NCI-H187 treated with DMSO at 0.1 percent for 48 hours (cell line): ENCODE results near the gene SYT1.
A peak's percentile ranks its signal among the peaks of the same experiment; 100 is the strongest.
"Not testable (repeated sequence)": the region's sequence is repeated elsewhere in the genome, so short reads cannot be mapped to it uniquely, and the experiment has no call there.

Source experiments
- DNase-seq: peaks from one replicate; lab custom pipeline; 2025; lab: John Stamatoyannopoulos, UW

Gene SYT1

GRCh38 chr12:79143803-79144202 is 279.2 kb downstream of the SYT1 start:
- DNase-seq: no peak

- no peak for DNase-seq
Measured at GRCh38 chr12:79151956-79152355, 287.4 kb downstream of the SYT1 start.

- no peak for DNase-seq
Measured at GRCh38 chr12:79155683-79156082, 291.1 kb downstream of the SYT1 start.

- no peak for DNase-seq
Measured at GRCh38 chr12:79156846-79157463, 292.4 kb downstream of the SYT1 start.

GRCh38 chr12:79161249-79161934 is 296.8 kb downstream of the SYT1 start:
- DNase-seq: no peak

GRCh38 chr12:79162147-79162772 is 297.7 kb downstream of the SYT1 start:
- DNase-seq: no peak

GRCh38 chr12:79162948-79163347 is 298.4 kb downstream of the SYT1 start:
- no peak for DNase-seq

- no peak for DNase-seq
Measured at GRCh38 chr12:79164890-79165289, 300.3 kb downstream of the SYT1 start.

GRCh38 chr12:79168687-79169086 is 304.1 kb downstream of the SYT1 start:
- DNase-seq: no peak

- no peak for DNase-seq
Measured at GRCh38 chr12:79174626-79175025, 310.1 kb downstream of the SYT1 start.

GRCh38 chr12:79183003-79183402 is 318.4 kb downstream of the SYT1 start:
- no peak for DNase-seq

GRCh38 chr12:79183926-79184325 is 319.4 kb downstream of the SYT1 start:
- no peak for DNase-seq

- DNase-seq: no peak
Measured at GRCh38 chr12:79186506-79186905, 321.9 kb downstream of the SYT1 start.

GRCh38 chr12:79187032-79187431 is 322.5 kb downstream of the SYT1 start:
- peak; percentile 96 for DNase-seq

- no peak for DNase-seq
Measured at GRCh38 chr12:79191391-79191790, 326.8 kb downstream of the SYT1 start.

GRCh38 chr12:79194595-79194994 is 330.0 kb downstream of the SYT1 start:
- no peak for DNase-seq

- no peak for DNase-seq
Measured at GRCh38 chr12:79199166-79199565, 334.6 kb downstream of the SYT1 start.

- DNase-seq: peak; percentile 83
Measured at GRCh38 chr12:79200176-79200575, 335.6 kb downstream of the SYT1 start.

- peak; percentile 27 for DNase-seq
Measured at GRCh38 chr12:79203058-79203647, 338.6 kb downstream of the SYT1 start.

GRCh38 chr12:79206871-79207270 is 342.3 kb downstream of the SYT1 start:
- no peak for DNase-seq

- DNase-seq: not testable (repeated sequence)
Measured at GRCh38 chr12:79210403-79210802, 345.8 kb downstream of the SYT1 start.

- no peak for DNase-seq
Measured at GRCh38 chr12:79217306-79217705, 352.7 kb downstream of the SYT1 start.

- DNase-seq: no peak
Measured at GRCh38 chr12:79223210-79223609, 358.6 kb downstream of the SYT1 start.
